NCI-H446 (cell line): ENCODE data around the gene THBS4.

ENCODE experiments used
- DNase-seq, 2 experiments: peaks; one replicate each; lab custom pipeline; 2025; lab: John Stamatoyannopoulos, UW

The THBS4 gene

GRCh38 chr5:80048084-80048780, 13.1 kb downstream of the THBS4 start:
- DNase-seq = no peak

- DNase-seq = no peak
Measured at GRCh38 chr5:80052464-80052863, 17.3 kb downstream of the THBS4 start.

- DNase-seq = no peak
Measured at GRCh38 chr5:80054682-80055081, 19.5 kb downstream of the THBS4 start.

GRCh38 chr5:80055491-80056170, 20.5 kb downstream of the THBS4 start:
- no peak for DNase-seq

GRCh38 chr5:80057099-80057498, 22.0 kb downstream of the THBS4 start:
- DNase-seq = no peak

- DNase-seq = no peak
Measured at GRCh38 chr5:80057921-80058320, 22.8 kb downstream of the THBS4 start.

GRCh38 chr5:80059354-80059980, 24.3 kb downstream of the THBS4 start:
- no peak for DNase-seq

GRCh38 chr5:80060966-80061365, 25.8 kb downstream of the THBS4 start:
- no peak for DNase-seq

GRCh38 chr5:80061547-80061946, 26.4 kb downstream of the THBS4 start:
- DNase-seq = no peak

GRCh38 chr5:80064124-80064523, 29.0 kb downstream of the THBS4 start:
- peak in 1 of 2 experiments; percentile 19 for DNase-seq

GRCh38 chr5:80067016-80067415, 31.9 kb downstream of the THBS4 start:
- DNase-seq = no peak

GRCh38 chr5:80067531-80068245, 32.5 kb downstream of the THBS4 start:
- no peak for DNase-seq

- DNase-seq = no peak
Measured at GRCh38 chr5:80068246-80068636, 33.1 kb downstream of the THBS4 start.

GRCh38 chr5:80068775-80069174, 33.6 kb downstream of the THBS4 start:
- no peak for DNase-seq

GRCh38 chr5:80069251-80069800, 34.2 kb downstream of the THBS4 start:
- peak; percentile 66 to 88 for DNase-seq

GRCh38 chr5:80069918-80070318, 34.8 kb downstream of the THBS4 start:
- peak; percentile 30 to 51 for DNase-seq

- DNase-seq = no peak
Measured at GRCh38 chr5:80070338-80071056, 35.3 kb downstream of the THBS4 start.

- no peak for DNase-seq
Measured at GRCh38 chr5:80071510-80072021, 36.4 kb downstream of the THBS4 start.

- DNase-seq = peak in 1 of 2 experiments; percentile 35
Measured at GRCh38 chr5:80072103-80073073, 37.2 kb downstream of the THBS4 start.
